Nephron progenitor cell (in vitro differentiated cells): ENCODE data around the gene FBP2.

Experiments
- DNase-seq: peaks from one replicate; pipeline ENCODE4 v3.0.0; 2021
- H3K27ac Mint-ChIP-seq: 2 replicates; pipeline ENCODE4 v1.8.0; 2021; ENCODE audit warnings: mild to moderate bottlenecking, moderate library complexity, mixed read lengths
- H3K27me3 Mint-ChIP-seq: 2 replicates; pipeline ENCODE4 v1.8.0; 2021; ENCODE audit warnings: mild to moderate bottlenecking, low read depth, mixed read lengths; ENCODE audit not compliant: poor library complexity
- H3K36me3 Mint-ChIP-seq: 2 replicates; pipeline ENCODE4 v1.8.0; 2021; ENCODE audit warnings: low read depth, mixed read lengths
- H3K4me1 Mint-ChIP-seq: 2 replicates; pipeline ENCODE4 v1.8.0; 2021; ENCODE audit warnings: mixed read lengths
- H3K4me3 Mint-ChIP-seq: 2 replicates; pipeline ENCODE4 v1.8.0; 2021; ENCODE audit warnings: mild to moderate bottlenecking, moderate library complexity, mixed read lengths
- H3K9me3 Mint-ChIP-seq: 2 replicates; pipeline ENCODE4 v1.8.0; 2021; ENCODE audit warnings: mild to moderate bottlenecking, moderate library complexity, mixed read lengths
- TF ChIP-seq, protein P1 (sequence below): fragments of 200-600 bp; sonication (generic); IDR thresholded peaks from 2 replicates; pipeline ENCODE4 v1.5.0; 2021; ENCODE audit warnings: antibody characterized with exemption

Gene FBP2

DNA sequence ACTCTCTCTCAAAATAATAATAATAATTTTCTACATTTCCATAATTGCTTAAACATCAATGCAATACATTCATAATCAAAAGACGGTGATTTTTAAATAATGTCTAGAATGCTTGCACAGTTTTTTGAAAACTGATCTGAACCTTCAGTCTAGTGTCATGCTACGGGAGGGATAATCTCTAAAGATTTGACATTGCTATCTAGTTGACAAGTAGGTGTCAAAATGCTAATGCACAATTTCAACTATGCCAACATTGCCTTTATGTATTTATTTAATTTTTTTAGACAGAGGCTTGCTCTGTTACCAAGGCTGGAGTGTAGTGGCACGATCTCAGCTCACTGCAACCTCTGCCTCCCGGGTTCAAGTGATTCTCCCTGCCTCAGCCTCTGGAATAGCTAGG is 54.7 kb downstream of the FBP2 start:
- peaks cover 7% of the 10 kb centered on the region for H3K4me1 Mint-ChIP-seq
- H3K27ac Mint-ChIP-seq, result no peak overlapping the region
- H3K36me3 Mint-ChIP-seq, result no peaks in the 10 kb centered on the region
- no peak for DNase-seq
- peaks cover 4% of the 10 kb centered on the region for H3K27me3 Mint-ChIP-seq
- H3K9me3 Mint-ChIP-seq, result no peaks in the 10 kb centered on the region
- no peak overlapping the region for H3K4me3 Mint-ChIP-seq
- TF ChIP-seq, protein P1, sequence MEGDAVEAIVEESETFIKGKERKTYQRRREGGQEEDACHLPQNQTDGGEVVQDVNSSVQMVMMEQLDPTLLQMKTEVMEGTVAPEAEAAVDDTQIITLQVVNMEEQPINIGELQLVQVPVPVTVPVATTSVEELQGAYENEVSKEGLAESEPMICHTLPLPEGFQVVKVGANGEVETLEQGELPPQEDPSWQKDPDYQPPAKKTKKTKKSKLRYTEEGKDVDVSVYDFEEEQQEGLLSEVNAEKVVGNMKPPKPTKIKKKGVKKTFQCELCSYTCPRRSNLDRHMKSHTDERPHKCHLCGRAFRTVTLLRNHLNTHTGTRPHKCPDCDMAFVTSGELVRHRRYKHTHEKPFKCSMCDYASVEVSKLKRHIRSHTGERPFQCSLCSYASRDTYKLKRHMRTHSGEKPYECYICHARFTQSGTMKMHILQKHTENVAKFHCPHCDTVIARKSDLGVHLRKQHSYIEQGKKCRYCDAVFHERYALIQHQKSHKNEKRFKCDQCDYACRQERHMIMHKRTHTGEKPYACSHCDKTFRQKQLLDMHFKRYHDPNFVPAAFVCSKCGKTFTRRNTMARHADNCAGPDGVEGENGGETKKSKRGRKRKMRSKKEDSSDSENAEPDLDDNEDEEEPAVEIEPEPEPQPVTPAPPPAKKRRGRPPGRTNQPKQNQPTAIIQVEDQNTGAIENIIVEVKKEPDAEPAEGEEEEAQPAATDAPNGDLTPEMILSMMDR, result no peak

DNA sequence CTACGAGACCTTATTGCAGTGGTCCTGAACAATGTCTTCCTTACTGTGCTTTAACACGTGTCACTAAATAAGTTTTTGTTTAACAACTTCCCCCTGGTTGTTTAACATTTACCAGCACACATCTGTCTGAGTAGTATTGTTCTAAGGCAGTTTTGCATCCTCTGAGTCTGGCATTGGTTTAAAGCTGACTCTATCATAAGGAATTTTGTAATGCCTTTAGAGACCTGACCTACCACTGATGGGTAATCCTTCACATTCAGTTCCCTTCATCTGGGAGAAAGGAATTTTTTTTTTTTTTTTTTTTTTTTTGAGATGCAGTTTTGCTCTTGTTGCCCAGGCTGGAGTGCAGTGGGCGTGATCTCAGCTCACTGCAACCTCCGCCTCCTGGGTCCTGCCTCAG is 58.7 kb downstream of the FBP2 start:
- Mint-ChIP-seq H3K36me3 (peaks cover 4% of the 10 kb centered on the region), H3K27me3 (no peaks in the 10 kb centered on the region), H3K9me3 (peaks cover 14% of the 10 kb centered on the region), H3K4me1 (no peaks in the 10 kb centered on the region), H3K4me3 (no peak overlapping the region), H3K27ac (no peak overlapping the region)
- TF ChIP-seq, protein P1, result no peak
- no peak for DNase-seq

DNA sequence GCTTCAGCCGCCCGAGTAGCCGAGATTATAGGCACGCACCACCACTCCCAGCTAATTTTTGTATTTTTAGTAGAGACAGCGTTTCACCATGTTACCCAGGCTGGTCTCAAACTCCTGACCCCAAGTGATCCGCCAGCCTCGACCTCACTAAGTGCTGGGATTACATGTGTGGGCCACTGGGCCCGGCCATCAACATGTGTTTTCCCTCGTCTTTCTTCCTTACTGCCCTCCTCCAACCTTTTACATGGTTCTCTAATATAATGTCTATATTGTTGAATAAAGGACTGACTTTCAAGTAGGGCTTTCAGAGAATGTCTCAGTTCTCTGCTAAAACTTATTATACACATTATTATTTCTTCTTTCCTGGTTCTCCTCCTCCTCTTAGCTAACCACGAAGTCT is 60.0 kb downstream of the FBP2 start:
- H3K36me3 Mint-ChIP-seq, result peaks cover 4% of the 10 kb centered on the region
- H3K4me1 Mint-ChIP-seq, result no peaks in the 10 kb centered on the region
- no peak overlapping the region for H3K4me3 Mint-ChIP-seq
- TF ChIP-seq, protein P1, result no peak
- H3K27ac Mint-ChIP-seq, result no peak overlapping the region
- H3K9me3 Mint-ChIP-seq, result peaks cover 14% of the 10 kb centered on the region
- H3K27me3 Mint-ChIP-seq, result no peaks in the 10 kb centered on the region
- DNase-seq, result no peak

DNA sequence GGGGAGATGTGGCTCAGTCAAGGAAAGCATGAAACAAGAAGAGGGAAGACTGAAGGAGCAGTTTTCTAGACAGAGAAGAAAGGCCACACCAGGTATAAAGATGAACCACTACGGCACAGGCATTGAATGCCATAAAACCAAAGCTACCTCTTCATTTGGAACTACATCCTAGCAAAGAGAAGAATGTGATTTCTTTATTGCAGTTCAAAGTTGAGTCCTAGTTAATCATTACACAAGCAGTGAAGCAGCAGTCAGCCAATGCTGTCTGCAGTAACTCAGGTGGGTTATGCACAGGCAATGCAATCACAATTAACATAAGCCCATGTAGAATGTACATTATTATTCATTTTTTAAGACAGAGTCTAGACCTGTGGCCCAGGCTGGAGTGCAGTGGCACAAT is 60.5 kb downstream of the FBP2 start:
- TF ChIP-seq, protein P1, result no peak
- no peaks in the 10 kb centered on the region for H3K4me1 Mint-ChIP-seq
- DNase-seq, result no peak
- H3K27me3 Mint-ChIP-seq, result no peaks in the 10 kb centered on the region
- no peak overlapping the region for H3K27ac Mint-ChIP-seq
- peaks cover 14% of the 10 kb centered on the region for H3K9me3 Mint-ChIP-seq
- H3K4me3 Mint-ChIP-seq, result no peak overlapping the region
- H3K36me3 Mint-ChIP-seq, result peaks cover 4% of the 10 kb centered on the region

DNA sequence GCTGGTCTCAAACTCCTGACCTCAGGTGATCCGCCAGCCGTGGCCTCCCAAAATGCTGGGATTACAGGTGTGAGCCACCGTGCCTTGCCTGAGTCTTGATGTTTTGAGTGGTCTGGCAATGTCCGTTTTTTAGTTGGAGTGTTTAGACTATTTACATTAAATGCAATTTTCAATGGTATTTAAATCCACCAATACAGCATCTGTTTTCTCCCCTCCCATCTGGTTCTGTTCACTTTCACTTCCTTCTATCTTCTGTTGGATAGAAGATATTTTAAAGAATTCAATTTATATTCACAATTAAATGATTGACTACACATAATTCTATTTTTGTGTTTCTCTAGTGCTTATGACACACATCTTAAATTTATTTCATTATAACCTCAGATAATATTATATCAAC is 64.7 kb downstream of the FBP2 start:
- H3K9me3 Mint-ChIP-seq, result peaks cover 14% of the 10 kb centered on the region
- no peak overlapping the region for H3K27ac Mint-ChIP-seq
- peaks cover 11% of the 10 kb centered on the region for H3K36me3 Mint-ChIP-seq
- H3K4me1 Mint-ChIP-seq, result no peaks in the 10 kb centered on the region
- no peak overlapping the region for H3K4me3 Mint-ChIP-seq
- DNase-seq, result no peak
- TF ChIP-seq, protein P1, result no peak
- no peaks in the 10 kb centered on the region for H3K27me3 Mint-ChIP-seq

DNA sequence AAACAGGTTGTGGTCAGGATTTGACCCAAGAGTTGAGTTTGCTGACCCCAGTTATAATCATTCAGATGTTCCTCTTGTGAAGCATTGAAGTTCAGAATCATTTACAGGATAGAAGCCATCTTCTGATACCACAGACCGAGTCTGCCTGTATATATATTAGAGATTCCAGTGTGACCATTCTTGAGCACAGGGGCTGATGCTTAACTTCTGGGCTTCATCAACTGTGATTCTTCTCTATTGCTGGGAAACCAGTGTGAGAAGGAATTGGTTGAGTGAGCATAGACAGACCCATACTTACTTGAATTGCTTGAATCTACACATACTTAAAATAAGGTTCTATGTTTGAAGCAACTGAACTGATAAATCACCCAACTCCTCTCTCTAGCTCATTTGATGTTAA is 66.7 kb downstream of the FBP2 start:
- Mint-ChIP-seq H3K4me3 (no peak overlapping the region), H3K27me3 (no peaks in the 10 kb centered on the region), H3K27ac (no peak overlapping the region), H3K36me3 (peaks cover 10% of the 10 kb centered on the region), H3K4me1 (no peaks in the 10 kb centered on the region), H3K9me3 (peaks cover 16% of the 10 kb centered on the region)
- no peak for DNase-seq
- TF ChIP-seq, protein P1, result no peak
